Small intestine (tissue), 7 donors: Measurements from ENCODE around the gene SHQ1. TPM values are rescaled to one million over a fixed set of nuclear protein-coding genes. Genes with fewer than 3 reads are reported as not detected.

Source experiments
- DNase-seq, 2 donors: peaks; one replicate each; pipeline versions ENCODE4 v3.0.0 to v3.0.0-alpha.2; 2013
- FAIRE-seq: peaks from 2 replicates; lab custom pipeline; 2012; peaks lifted over from hg19 to GRCh38; lab: Jason Lieb, UNC
- H3K27ac ChIP-seq, 3 donors: one replicate each; pipeline ENCODE4 v1.5.1; 2013; ENCODE audit warnings: low read length in 2 of 3, mild to moderate bottlenecking in 2 of 3, control low read depth in 1 of 3, inconsistent platforms in 1 of 3, low read depth in 1 of 3, moderate library complexity in 1 of 3
- H3K27me3 ChIP-seq, 3 donors: one replicate each; pipeline ENCODE4 v1.6.1; 2013; ENCODE audit warnings: low read length in 3 of 3, inconsistent platforms in 1 of 3; ENCODE audit not compliant: control insufficient read depth in 3 of 3, insufficient read depth in 3 of 3
- H3K36me3 ChIP-seq, 3 donors: one replicate each; pipeline ENCODE4 v1.6.1; 2013; ENCODE audit warnings: low read length in 3 of 3, inconsistent platforms in 1 of 3, low read depth in 1 of 3, mild to moderate bottlenecking in 1 of 3, moderate library complexity in 1 of 3; ENCODE audit not compliant: control insufficient read depth in 3 of 3, insufficient read depth in 2 of 3
- H3K4me1 ChIP-seq, 3 donors: one replicate each; pipeline ENCODE4 v1.6.1; 2013; ENCODE audit warnings: low read length in 2 of 3, inconsistent platforms in 1 of 3, low read depth in 1 of 3, mild to moderate bottlenecking in 1 of 3, moderate library complexity in 1 of 3; ENCODE audit not compliant: control insufficient read depth in 3 of 3, insufficient read depth in 2 of 3
- H3K4me3 ChIP-seq, 3 donors: one replicate each; pipeline ENCODE4 v1.5.1; 2013; ENCODE audit warnings: low read length in 3 of 3, control low read depth in 1 of 3, inconsistent platforms in 1 of 3, low read depth in 1 of 3, mild to moderate bottlenecking in 1 of 3, moderate library complexity in 1 of 3
- H3K9me3 ChIP-seq, 2 donors: one replicate each; pipeline ENCODE4 v1.6.1; 2013; ENCODE audit warnings: low read depth in 1 of 2, low read length in 1 of 2; ENCODE audit not compliant: control insufficient read depth in 2 of 2, insufficient read depth in 1 of 2
- WGBS, 3 donors: extraction: QIAGEN DNeasy Blood & Tissue Kit; methylation state at CpG; one replicate each; pipeline ENCODE4 v1.1.7; 2013; 5-methylcytosine and 5-hydroxymethylcytosine counted together
- polyA plus RNA-seq, 4 donors: library from polyadenylated mRNA; stranded (reverse) in 3 of 4; unstranded in 1 of 4; fragments of 200-250 nt in 3 of 4; fragments of 120-200 nt in 1 of 4; gene quantifications; one replicate each; pipeline versions ENCODE4 v1.2.1 to v1.2.3, GENCODE V29; 2013
- donor health status: healthy with polysubstance abuse.
- donor health status: control.
- donor health status: control.
- donor health status: Bipolar disorder and iron deficiency.
- donor health status: healthy.

The SHQ1 gene
- polyA plus RNA-seq, 4 donors = 8.3 to 16.9 (median 9.3) TPM

DNA sequence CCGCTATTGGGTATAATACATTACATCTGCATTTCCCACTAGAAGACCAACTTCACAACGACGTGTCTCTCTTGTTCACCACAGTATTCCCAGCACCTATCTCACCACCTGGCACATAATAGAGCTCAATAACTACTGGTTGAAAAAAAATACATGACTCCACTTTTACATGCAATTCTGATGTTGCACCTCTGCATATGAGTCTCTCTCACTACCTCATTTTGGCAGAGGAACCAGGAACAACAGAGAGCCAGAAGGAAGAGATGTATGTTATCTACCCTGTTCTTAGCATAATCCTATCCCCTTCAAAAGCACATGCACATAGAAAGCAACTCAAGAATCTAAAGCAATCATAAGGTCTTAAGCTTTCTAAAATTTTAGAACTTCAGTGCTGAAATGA, 61.6 kb downstream of the SHQ1 start:
- no peak overlapping the region for H3K27ac ChIP-seq
- no peaks in the 10 kb centered on the region for H3K4me1 ChIP-seq
- WGBS, 3 donors = 95 to 98% (median 97%) methylated on average over 3 of the region's 3 CpGs
- DNase-seq = no peak
- no peak for FAIRE-seq
- H3K36me3 ChIP-seq = peaks cover 3 to 5% (median 4%) of the 10 kb centered on the region in 3 donors
- no peak overlapping the region for H3K4me3 ChIP-seq
- peaks cover 0 to 3% of the 10 kb centered on the region in 2 donors for H3K9me3 ChIP-seq
- no peaks in the 10 kb centered on the region for H3K27me3 ChIP-seq

DNA sequence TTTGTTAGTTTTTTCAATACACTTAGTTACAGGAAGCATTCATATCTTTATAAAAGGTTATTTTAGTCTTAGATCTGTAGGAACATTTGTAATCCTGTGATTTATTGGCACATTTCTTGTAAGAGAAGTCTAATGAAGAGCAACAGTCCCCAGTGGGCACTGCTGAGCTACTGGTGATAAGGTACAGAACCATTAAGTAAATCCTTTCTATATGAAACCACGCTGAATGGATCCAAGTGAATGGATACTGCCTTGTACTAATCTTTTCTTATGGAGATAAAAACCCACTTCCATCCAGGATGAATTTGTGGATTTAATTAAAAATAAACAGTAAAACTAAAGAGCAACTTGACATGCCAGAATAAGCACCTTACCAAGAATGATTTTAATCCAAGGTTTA, 64.0 kb downstream of the SHQ1 start:
- Histone ChIP-seq H3K27ac (no peak overlapping the region), H3K9me3 (peaks cover 0 to 3% of the 10 kb centered on the region in 2 donors), H3K4me1 (no peaks in the 10 kb centered on the region), H3K36me3 (peaks cover 5 to 9% (median 6%) of the 10 kb centered on the region in 3 donors), H3K27me3 (no peaks in the 10 kb centered on the region), H3K4me3 (no peak overlapping the region)
- no peak for DNase-seq
- FAIRE-seq = no peak
- WGBS, 3 donors = 100% methylated on average over 1 of the region's 1 CpG

DNA sequence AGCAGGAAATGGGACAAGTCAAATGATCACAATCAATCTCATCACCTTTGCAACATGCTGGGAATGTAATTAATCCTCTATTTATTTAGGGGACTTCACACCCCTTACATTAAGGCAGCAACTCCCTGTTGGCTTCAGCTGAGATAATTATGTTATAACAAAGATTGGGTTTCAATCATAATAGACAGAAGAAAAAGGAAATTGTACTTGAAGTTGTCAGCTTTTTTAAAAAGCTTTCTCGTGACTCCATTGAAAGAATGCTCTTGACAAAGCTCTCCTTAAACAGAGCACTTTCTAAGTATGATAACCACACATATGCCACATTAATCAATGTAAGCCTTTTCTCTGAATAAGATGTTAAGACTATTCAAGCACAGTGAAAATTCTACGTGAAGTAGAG, 65.7 kb downstream of the SHQ1 start:
- FAIRE-seq (no peak), DNase-seq (no peak)
- no peaks in the 10 kb centered on the region for H3K4me1 ChIP-seq
- no peak overlapping the region for H3K27ac ChIP-seq
- no peaks in the 10 kb centered on the region for H3K27me3 ChIP-seq
- no peaks in the 10 kb centered on the region for H3K9me3 ChIP-seq
- H3K4me3 ChIP-seq = no peak overlapping the region
- 81 to 94% (median 93%) methylated on average over 2 of the region's 2 CpGs for WGBS, 3 donors
- peaks cover 5 to 10% (median 6%) of the 10 kb centered on the region in 3 donors for H3K36me3 ChIP-seq

- FAIRE-seq = no peak
- 84 to 97% (median 96%) methylated on average over 1 of the region's 1 CpG for WGBS, 3 donors
Measured at GRCh38 chr3:72769758-72770540, 78.3 kb downstream of the SHQ1 start.

GRCh38 chr3:72768936-72769335, 79.3 kb downstream of the SHQ1 start:
- no peaks in the 10 kb centered on the region for H3K9me3 ChIP-seq
- H3K4me1 ChIP-seq = no peaks in the 10 kb centered on the region
- no peaks in the 10 kb centered on the region for H3K27me3 ChIP-seq
- no peak overlapping the region for H3K27ac ChIP-seq
- no peak for FAIRE-seq
- no peak for DNase-seq
- H3K36me3 ChIP-seq = peaks cover 0 to 8% (median 2%) of the 10 kb centered on the region in 3 donors
- H3K4me3 ChIP-seq = no peak overlapping the region
- WGBS, 3 donors = 90 to 100% (median 90%) methylated on average over 1 of the region's 1 CpG

More at GRCh38 chr3:72769758-72770540, 78.3 kb downstream of the SHQ1 start:
- H3K9me3 ChIP-seq = no peaks in the 10 kb centered on the region
- DNase-seq = no peak
- no peak overlapping the region for H3K4me3 ChIP-seq
- peaks cover 0 to 5% (median 2%) of the 10 kb centered on the region in 3 donors for H3K36me3 ChIP-seq
- H3K27me3 ChIP-seq = no peaks in the 10 kb centered on the region
- no peaks in the 10 kb centered on the region for H3K4me1 ChIP-seq
- no peak overlapping the region for H3K27ac ChIP-seq

DNA sequence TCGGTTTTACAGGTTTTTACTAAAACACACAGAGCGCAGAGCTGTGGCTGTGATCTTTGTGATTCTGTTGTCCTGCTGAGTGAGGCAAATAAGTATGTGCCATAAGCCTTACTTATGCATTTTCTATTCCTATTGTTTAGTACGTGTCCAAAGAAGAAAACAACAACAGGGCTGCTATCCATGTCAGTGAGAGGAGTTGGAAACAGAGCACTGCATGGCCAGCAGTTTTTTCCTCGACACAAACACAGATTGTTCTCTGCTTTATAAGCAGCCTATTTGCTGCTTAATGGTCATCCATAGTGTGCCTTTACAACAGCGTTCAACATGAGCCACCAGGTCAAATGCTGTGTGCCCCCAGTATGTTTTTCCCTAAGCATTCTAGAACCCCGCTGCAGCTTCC, 79.8 kb downstream of the SHQ1 start:
- Histone ChIP-seq H3K9me3 (no peaks in the 10 kb centered on the region), H3K4me1 (no peaks in the 10 kb centered on the region), H3K4me3 (no peak overlapping the region), H3K27me3 (no peaks in the 10 kb centered on the region), H3K27ac (no peak overlapping the region), H3K36me3 (peaks cover 0 to 8% (median 2%) of the 10 kb centered on the region in 3 donors)
- no peak for FAIRE-seq
- DNase-seq = no peak
- WGBS, 3 donors = 88 to 92% (median 91%) methylated on average over 6 of the region's 6 CpGs

GRCh38 chr3:72768006-72768441, 80.2 kb downstream of the SHQ1 start:
- FAIRE-seq (no peak), DNase-seq (no peak)
- Histone ChIP-seq H3K4me3 (no peak overlapping the region), H3K4me1 (no peaks in the 10 kb centered on the region), H3K9me3 (no peaks in the 10 kb centered on the region), H3K36me3 (peaks cover 0 to 8% (median 2%) of the 10 kb centered on the region in 3 donors), H3K27me3 (no peaks in the 10 kb centered on the region), H3K27ac (no peak overlapping the region)
- WGBS, 3 donors = 60 to 88% (median 85%) methylated on average over 5 of the region's 5 CpGs

GRCh38 chr3:72766866-72767265, 81.4 kb downstream of the SHQ1 start:
- Histone ChIP-seq H3K27ac (no peak overlapping the region), H3K9me3 (no peaks in the 10 kb centered on the region), H3K36me3 (peaks cover 0 to 10% (median 2%) of the 10 kb centered on the region in 3 donors), H3K27me3 (no peaks in the 10 kb centered on the region), H3K4me3 (no peak overlapping the region), H3K4me1 (no peaks in the 10 kb centered on the region)
- no peak for DNase-seq
- WGBS, 3 donors = 86 to 90% (median 88%) methylated on average over 5 of the region's 5 CpGs
- FAIRE-seq = no peak
